PFSK-1 (cell line): Measurements from ENCODE around the gene TEAD4.

Experiments used
- FOXP2 ChIP-seq: optimal IDR thresholded peaks from 2 replicates; pipeline ENCODE3; 2011; ENCODE audit warnings: borderline replicate concordance, control low read depth, inconsistent platforms; ENCODE audit not compliant: insufficient read depth; ENCODE audit errors: extremely low read length, extremely low read depth
- POLR2AphosphoS5 ChIP-seq: IDR thresholded peaks from 2 replicates; pipeline ENCODE4 v1.6.1; 2012; ENCODE audit warnings: low read depth, mild to moderate bottlenecking, control low read depth, low read length, moderate library complexity
- REST ChIP-seq, 2 experiments: IDR thresholded peaks; 2 replicates each; pipeline versions ENCODE4 v1.6.1 to v1.8.0; 2011 to 2012; ENCODE audit warnings: low read depth in 2 of 2, low read length in 2 of 2, control low read depth in 1 of 2, inconsistent platforms in 1 of 2, mild to moderate bottlenecking in 1 of 2, moderate library complexity in 1 of 2; ENCODE audit not compliant: insufficient read depth in 1 of 2
- SIN3A ChIP-seq: IDR thresholded peaks from 2 replicates; pipeline ENCODE4 v1.6.1; 2012; ENCODE audit warnings: mild to moderate bottlenecking, low read length, moderate library complexity, borderline replicate concordance; ENCODE audit not compliant: insufficient read depth
- TAF1 ChIP-seq: IDR thresholded peaks from 2 replicates; pipeline ENCODE4 v1.6.1; 2012; ENCODE audit warnings: low read length, control low read depth, borderline replicate concordance; ENCODE audit not compliant: insufficient read depth

The TEAD4 gene

GRCh38 chr12:3071710-3072109 is 112.5 kb downstream of the TEAD4 start:
- TF ChIP-seq REST (IDR thresholded peaks at IDR 0.05; ENCODE audit: insufficient read depth in 1 of 2, low read depth in 2 of 2, low read length in 2 of 2) (no peak), POLR2AphosphoS5 (no peak), SIN3A (no peak), FOXP2 (no peak), TAF1 (no peak)

GRCh38 chr12:3073438-3074250 is 114.4 kb downstream of the TEAD4 start:
- no peak for TF ChIP-seq FOXP2
- TF ChIP-seq TAF1: no peak
- no peak for TF ChIP-seq REST (IDR thresholded peaks at IDR 0.05; ENCODE audit: insufficient read depth in 1 of 2, low read depth in 2 of 2, low read length in 2 of 2)
- no peak for TF ChIP-seq POLR2AphosphoS5
- TF ChIP-seq SIN3A: no peak

GRCh38 chr12:3075315-3075714 is 116.1 kb downstream of the TEAD4 start:
- TF ChIP-seq FOXP2 (no peak), POLR2AphosphoS5 (no peak), TAF1 (no peak), REST (IDR thresholded peaks at IDR 0.05; ENCODE audit: insufficient read depth in 1 of 2, low read depth in 2 of 2, low read length in 2 of 2) (no peak), SIN3A (no peak)

- TF ChIP-seq FOXP2 (no peak), POLR2AphosphoS5 (peak; percentile 42; the same call in 1 of the 2 replicates), SIN3A (no peak), REST (IDR thresholded peaks at IDR 0.05; ENCODE audit: insufficient read depth in 1 of 2, low read depth in 2 of 2, low read length in 2 of 2) (no peak), TAF1 (0 out of 2 replicates have a peak, but pooled peaks have one; percentile 38)
Measured at GRCh38 chr12:3076730-3077571, 117.8 kb downstream of the TEAD4 start, which contains the start of gene TSPAN9. Gene TSPAN9, plus strand, starts transcription at chr12:3077379. Its CDS starts 123,815 bp downstream, at chr12:3201194.
